Bronchial epithelial cell (primary cell): ENCODE results near the gene PPP1R3G. TPM values are rescaled to one million over a fixed set of nuclear protein-coding genes. Genes with fewer than 3 reads are reported as not detected.

Experiments used
- DNase-seq: peaks from one replicate; pipeline ENCODE4 v3.0.0-alpha.2; 2010; ENCODE audit warnings: low read depth
- FAIRE-seq: peaks from 2 replicates; lab custom pipeline; 2011; peaks lifted over from hg19 to GRCh38; lab: Jason Lieb, UNC
- H3K27me3 ChIP-seq: 2 replicates; pipeline ENCODE4 v1.5.1; 2011; ENCODE audit warnings: low read length; ENCODE audit not compliant: control insufficient read depth, insufficient read depth
- H3K36me3 ChIP-seq: 2 replicates; pipeline ENCODE4 v1.5.1; 2011; ENCODE audit warnings: low read length; ENCODE audit not compliant: control insufficient read depth, insufficient read depth
- H3K4me3 ChIP-seq: 2 replicates; pipeline ENCODE4 v1.5.1; 2011; ENCODE audit warnings: mild to moderate bottlenecking, low read depth, low read length, control low read depth
- total RNA-seq: library from RNA; depleted of rRNA; stranded (reverse); fragments of >200 nt; gene quantifications from 2 replicates; pipeline ENCODE4 v1.2.1, GENCODE V29; 2014
- TF ChIP-seq, protein P1 (sequence below): IDR thresholded peaks from 2 replicates; pipeline ENCODE4 v1.5.1; 2011; ENCODE audit warnings: mild to moderate bottlenecking, moderate library complexity, low read length, control low read depth, inconsistent platforms; ENCODE audit not compliant: insufficient read depth, severe bottlenecking

The PPP1R3G gene
- total RNA-seq, 1 donor from 2014 or later: 1.8 TPM

GRCh38 chr6:5122504-5123112, 37.5 kb downstream of the PPP1R3G start:
- Histone ChIP-seq H3K4me3 (no peak overlapping the region), H3K27me3 (no peaks in the 10 kb centered on the region), H3K36me3 (no peaks in the 10 kb centered on the region)
- FAIRE-seq (no peak), DNase-seq (no peak)
- TF ChIP-seq, protein P1, sequence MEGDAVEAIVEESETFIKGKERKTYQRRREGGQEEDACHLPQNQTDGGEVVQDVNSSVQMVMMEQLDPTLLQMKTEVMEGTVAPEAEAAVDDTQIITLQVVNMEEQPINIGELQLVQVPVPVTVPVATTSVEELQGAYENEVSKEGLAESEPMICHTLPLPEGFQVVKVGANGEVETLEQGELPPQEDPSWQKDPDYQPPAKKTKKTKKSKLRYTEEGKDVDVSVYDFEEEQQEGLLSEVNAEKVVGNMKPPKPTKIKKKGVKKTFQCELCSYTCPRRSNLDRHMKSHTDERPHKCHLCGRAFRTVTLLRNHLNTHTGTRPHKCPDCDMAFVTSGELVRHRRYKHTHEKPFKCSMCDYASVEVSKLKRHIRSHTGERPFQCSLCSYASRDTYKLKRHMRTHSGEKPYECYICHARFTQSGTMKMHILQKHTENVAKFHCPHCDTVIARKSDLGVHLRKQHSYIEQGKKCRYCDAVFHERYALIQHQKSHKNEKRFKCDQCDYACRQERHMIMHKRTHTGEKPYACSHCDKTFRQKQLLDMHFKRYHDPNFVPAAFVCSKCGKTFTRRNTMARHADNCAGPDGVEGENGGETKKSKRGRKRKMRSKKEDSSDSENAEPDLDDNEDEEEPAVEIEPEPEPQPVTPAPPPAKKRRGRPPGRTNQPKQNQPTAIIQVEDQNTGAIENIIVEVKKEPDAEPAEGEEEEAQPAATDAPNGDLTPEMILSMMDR: no peak

DNA sequence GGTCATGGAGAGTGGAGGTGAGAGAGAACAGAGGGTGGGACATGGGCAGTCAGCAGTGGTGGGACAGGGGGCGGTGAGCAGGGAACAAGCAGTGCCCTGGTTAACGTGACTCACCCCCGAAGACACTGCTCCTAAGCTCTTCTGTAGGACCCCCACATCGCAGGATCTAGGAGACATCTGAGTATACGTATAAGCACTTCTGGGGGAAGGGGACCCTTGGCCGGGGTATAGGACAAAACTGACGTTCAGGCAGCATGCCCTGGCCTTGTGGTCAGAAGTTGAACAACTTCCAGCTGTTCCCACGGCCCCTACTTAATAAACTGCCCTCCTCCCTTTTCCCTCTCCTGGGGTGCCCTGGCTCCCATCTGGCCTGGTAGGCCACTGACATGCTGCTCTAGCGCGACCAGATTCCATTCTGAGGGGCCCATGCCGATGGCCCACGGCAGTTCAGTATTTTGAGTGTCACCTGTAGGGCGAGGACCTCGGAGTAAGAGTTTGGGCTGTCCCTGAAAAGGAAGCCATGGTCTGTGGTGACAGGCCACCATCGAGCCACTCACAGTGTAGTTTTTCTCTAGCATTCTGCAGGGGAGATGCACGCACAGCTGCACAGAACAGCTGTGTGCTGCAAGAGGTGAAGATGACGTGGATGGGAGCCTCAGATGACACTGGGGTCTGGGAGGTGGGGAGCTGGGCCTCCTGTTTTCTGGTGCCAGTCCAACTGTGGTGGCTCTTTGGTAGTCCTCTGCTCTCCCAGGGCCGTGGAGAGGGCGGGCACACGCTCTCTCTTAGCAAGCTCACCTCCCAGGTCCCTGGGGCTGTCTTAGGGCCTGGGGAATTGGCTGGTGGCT, 38.4 kb downstream of the PPP1R3G start:
- H3K36me3 ChIP-seq: no peaks in the 10 kb centered on the region
- no peak for FAIRE-seq
- no peak overlapping the region for H3K4me3 ChIP-seq
- TF ChIP-seq, protein P1: no peak
- no peaks in the 10 kb centered on the region for H3K27me3 ChIP-seq
- no peak for DNase-seq

- FAIRE-seq (no peak), DNase-seq (no peak)
- H3K36me3 ChIP-seq: no peaks in the 10 kb centered on the region
- H3K4me3 ChIP-seq: no peak overlapping the region
- H3K27me3 ChIP-seq: no peaks in the 10 kb centered on the region
- TF ChIP-seq, protein P1: no peak
Measured at GRCh38 chr6:5124526-5124925, 39.4 kb downstream of the PPP1R3G start.

DNA sequence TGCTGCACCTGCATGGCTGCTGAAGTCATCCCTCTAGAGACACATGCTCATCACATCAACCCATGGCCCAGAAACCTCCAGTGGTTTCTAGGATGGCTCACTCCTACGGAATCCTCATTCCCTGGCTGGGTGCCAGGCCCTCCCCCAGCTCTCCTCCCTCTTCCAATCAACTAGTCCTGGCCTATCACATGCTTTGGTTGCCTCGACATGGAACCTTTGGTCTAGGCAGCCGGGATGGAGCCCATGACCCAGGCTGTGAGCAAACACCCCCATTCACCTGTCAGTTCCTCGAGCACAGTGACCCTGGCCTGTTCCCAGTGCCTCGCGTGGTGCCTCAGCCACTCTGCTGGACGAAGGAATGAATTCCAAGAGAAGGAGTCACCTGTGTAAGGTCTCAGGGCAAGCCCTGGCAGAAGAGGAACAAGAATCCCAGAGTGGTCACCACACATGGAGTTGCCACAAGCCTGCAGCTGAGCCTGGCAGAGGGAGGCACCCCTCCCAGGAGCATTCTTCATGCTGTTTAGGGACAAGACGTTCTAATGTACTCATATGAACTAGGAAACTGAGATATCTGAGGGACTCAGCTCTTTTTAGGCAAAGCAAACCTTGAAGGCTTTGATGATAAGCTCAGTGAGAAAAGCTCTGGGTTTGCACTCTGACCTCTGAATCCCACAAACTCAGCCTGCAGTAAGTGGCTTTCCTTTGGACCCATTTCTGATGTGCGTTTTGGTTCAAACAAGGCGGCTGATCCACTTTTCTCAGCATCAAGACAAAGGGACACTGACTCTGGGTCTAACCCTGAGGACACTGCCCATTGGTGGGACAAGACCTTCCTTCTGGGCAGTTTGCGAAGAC, 40.2 kb downstream of the PPP1R3G start:
- TF ChIP-seq, protein P1: no peak
- FAIRE-seq: no peak

DNA sequence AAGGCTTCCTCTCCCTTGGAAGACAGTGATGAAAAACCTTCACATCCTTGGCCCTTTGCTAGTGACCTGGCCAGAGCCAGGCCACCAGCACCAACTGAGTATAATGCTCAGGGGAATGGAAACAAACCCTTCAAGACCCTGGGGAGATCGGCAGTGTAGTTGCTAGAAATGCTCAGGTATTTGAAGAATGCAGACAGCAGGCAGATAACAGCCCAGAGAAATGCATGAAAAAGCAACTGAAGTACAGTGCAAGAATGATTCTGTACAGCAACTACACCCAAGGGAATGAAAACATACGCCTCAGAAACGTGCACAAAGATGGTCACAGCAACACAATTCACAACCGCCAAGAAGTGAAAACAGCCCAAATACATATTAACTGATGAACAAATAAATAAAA, 41.1 kb downstream of the PPP1R3G start:
- no peak overlapping the region for H3K4me3 ChIP-seq
- no peaks in the 10 kb centered on the region for H3K36me3 ChIP-seq
- FAIRE-seq: no peak
- TF ChIP-seq, protein P1: no peak
- no peaks in the 10 kb centered on the region for H3K27me3 ChIP-seq
- DNase-seq: no peak

More for the DNA sequence above, 40.2 kb downstream of the PPP1R3G start:
- no peaks in the 10 kb centered on the region for H3K36me3 ChIP-seq
- H3K27me3 ChIP-seq: no peaks in the 10 kb centered on the region
- H3K4me3 ChIP-seq: no peak overlapping the region
- DNase-seq: peak; percentile 74
